SK-N-SH (cell line): ENCODE data around the gene DNPEP. TPM values are rescaled to one million over a fixed set of nuclear protein-coding genes. Genes with fewer than 3 reads are reported as not detected.

Experiments
- CTCF ChIA-PET: fragments of 300-600, 350-600 bp; formaldehyde crosslinking; extraction: SDS; loops from one replicate; lab custom pipeline; 2021; lab: Yijun Ruan, JAX
- POLR2A ChIA-PET: fragments of 350-600 bp; sonication (Branson Sonifier 250); formaldehyde crosslinking; extraction: SDS; loops from one replicate; lab custom pipeline; 2020; ENCODE audit warnings: antibody characterized with exemption, inconsistent platforms; lab: Yijun Ruan, JAX
- DNase-seq: peaks from one replicate; pipeline ENCODE4 v3.0.0; 2012
- H2AFZ ChIP-seq: fragments of 200-600 bp; sonication (generic); 2 replicates; pipeline ENCODE4 v1.8.1; 2016; ENCODE audit warnings: antibody characterized with exemption, mild to moderate bottlenecking, low read depth
- H3F3A ChIP-seq: fragments of 200-600 bp; sonication (generic); replicated peaks from 2 replicates; pipeline ENCODE3; 2016; ENCODE audit warnings: antibody characterized with exemption, mild to moderate bottlenecking; ENCODE audit not compliant: insufficient read depth
- H3K27ac ChIP-seq, 2 experiments: fragments of 200-500 bp in 1 of 2; fragments of 200-600 bp in 1 of 2; sonication (Bioruptor generic) in 1 of 2; sonication (generic), shearing (Covaris generic) in 1 of 2; 2 replicates each; pipeline versions ENCODE4 v1.5.1 to v1.6.1; 2014 to 2016; ENCODE audit warnings: low read depth in 2 of 2, inconsistent platforms in 1 of 2, low read length in 1 of 2, mild to moderate bottlenecking in 1 of 2, mixed read lengths in 1 of 2
- H3K27me3 ChIP-seq: fragments of 200-600 bp; sonication (generic), shearing (Covaris generic); 2 replicates; pipeline ENCODE4 v1.6.1; 2016; ENCODE audit warnings: mixed run types; ENCODE audit not compliant: insufficient read depth
- H3K36me3 ChIP-seq, 2 experiments: fragments of 200-500 bp in 1 of 2; fragments of 200-600 bp in 1 of 2; sonication (Bioruptor generic) in 1 of 2; sonication (generic) in 1 of 2; replicated peaks in 1 of 2; 2 replicates each; pipeline versions ENCODE3 to v1.5.1; 2014 to 2016; ENCODE audit warnings: low read length in 1 of 2, mild to moderate bottlenecking in 1 of 2; ENCODE audit not compliant: insufficient read depth in 2 of 2, control insufficient read depth in 1 of 2
- H3K4me1 ChIP-seq, 2 experiments: fragments of 200-500 bp in 1 of 2; fragments of 200-600 bp in 1 of 2; sonication (Bioruptor generic) in 1 of 2; sonication (generic), shearing (Covaris generic) in 1 of 2; 2 replicates each; pipeline versions ENCODE4 v1.5.1 to v1.6.1; 2014 to 2016; ENCODE audit warnings: low read depth in 1 of 2, low read length in 1 of 2, mixed run types in 1 of 2; ENCODE audit not compliant: insufficient read depth in 2 of 2, control insufficient read depth in 1 of 2
- H3K4me2 ChIP-seq: fragments of 200-600 bp; sonication (generic), shearing (Covaris generic); 2 replicates; pipeline ENCODE4 v1.6.1; 2017; ENCODE audit warnings: mixed run types
- H3K4me3 ChIP-seq, 2 experiments: fragments of 200-500 bp in 1 of 2; fragments of 200-600 bp in 1 of 2; sonication (Bioruptor generic) in 1 of 2; sonication (generic), shearing (Covaris generic) in 1 of 2; 2 replicates each; pipeline versions ENCODE4 v1.5.1 to v1.8.1; 2014 to 2016; ENCODE audit warnings: low read depth in 2 of 2, inconsistent platforms in 1 of 2, low read length in 1 of 2, mild to moderate bottlenecking in 1 of 2, mixed read lengths in 1 of 2, moderate library complexity in 1 of 2
- H3K79me2 ChIP-seq: fragments of 200-600 bp; sonication (generic); 2 replicates; pipeline ENCODE4 v1.8.1; 2017; ENCODE audit warnings: mild to moderate bottlenecking; ENCODE audit not compliant: insufficient read depth
- H3K9ac ChIP-seq: fragments of 200-600 bp; sonication (generic); 2 replicates; pipeline ENCODE4 v1.6.1; 2017; ENCODE audit warnings: mixed run types
- H3K9me2 ChIP-seq: fragments of 200-600 bp; sonication (generic); 2 replicates; pipeline ENCODE4 v1.6.1; 2017; ENCODE audit warnings: mixed run types
- H3K9me3 ChIP-seq: fragments of 200-600 bp; sonication (generic); 2 replicates; pipeline ENCODE4 v1.6.1; 2017; ENCODE audit warnings: mixed run types, mild to moderate bottlenecking, moderate library complexity
- H4K20me1 ChIP-seq: fragments of 200-600 bp; sonication (generic); 2 replicates; pipeline ENCODE4 v1.6.1; 2017; ENCODE audit warnings: mild to moderate bottlenecking, mixed run types; ENCODE audit not compliant: insufficient read depth
- CHD2 ChIP-seq: fragments of 150-350 bp; IDR thresholded peaks from 2 replicates; pipeline ENCODE4 v1.6.1; 2018; ENCODE audit warnings: low read length; ENCODE audit not compliant: partially characterized antibody
- ELF1 ChIP-seq: IDR thresholded peaks from 2 replicates; pipeline ENCODE4 v1.4.0; 2012
- EP300 ChIP-seq, 2 experiments: IDR thresholded peaks; 2 replicates each; pipeline versions ENCODE4 v1.4.0 to v1.6.1; 2012; ENCODE audit warnings: borderline replicate concordance in 1 of 2, low read depth in 1 of 2, low read length in 1 of 2
- GATA2 ChIP-seq: sonication (generic); formaldehyde crosslinking; IDR thresholded peaks from 2 replicates; pipeline ENCODE4 v1.5.0; 2020; ENCODE audit warnings: mild to moderate bottlenecking, missing genetic modification reagents
- MEF2A ChIP-seq: IDR thresholded peaks from 2 replicates; pipeline ENCODE4 v1.4.0; 2012; ENCODE audit warnings: low read depth, borderline replicate concordance
- NFIC ChIP-seq: IDR thresholded peaks from 2 replicates; pipeline ENCODE4 v1.4.0; 2012; ENCODE audit warnings: borderline replicate concordance
- RCOR1 ChIP-seq: fragments of 150-350 bp; IDR thresholded peaks from 2 replicates; pipeline ENCODE4 v1.6.1; 2017; ENCODE audit warnings: antibody characterized with exemption, low read length
- SMC3 ChIP-seq: IDR thresholded peaks from 2 replicates; pipeline ENCODE4 v1.6.1; 2012; ENCODE audit warnings: low read depth, low read length, improper control_type of control experiment
- TAF1 ChIP-seq: IDR thresholded peaks from 2 replicates; pipeline ENCODE4 v1.6.1; 2012; ENCODE audit warnings: low read depth, mild to moderate bottlenecking, low read length, moderate library complexity, borderline replicate concordance
- TCF12 ChIP-seq: IDR thresholded peaks from 2 replicates; pipeline ENCODE4 v1.4.0; 2012
- TEAD4 ChIP-seq: IDR thresholded peaks from 2 replicates; pipeline ENCODE4 v1.4.0; 2012; ENCODE audit warnings: mild to moderate bottlenecking, borderline replicate concordance; ENCODE audit not compliant: insufficient read depth
- WGBS: methylation state at CpG from one replicate; pipeline ENCODE4 v1.1.6; 2017; ENCODE audit warnings: low lambda C conversion rate; 5-methylcytosine and 5-hydroxymethylcytosine counted together
- polyA plus RNA-seq, 3 experiments: library from polyadenylated mRNA; depleted of rRNA; stranded (reverse); fragments of >200 nt; gene quantifications; 2 replicates each; pipeline ENCODE4 v1.2.3, GENCODE V29; 2012
- TF ChIP-seq, protein P1 (sequence below): IDR thresholded peaks from 2 replicates; pipeline ENCODE4 v1.4.0; 2012; ENCODE audit warnings: low read depth, borderline replicate concordance
- TF ChIP-seq, protein P2 (sequence below): IDR thresholded peaks from 2 replicates; pipeline ENCODE4 v1.4.0; 2012; ENCODE audit warnings: low read depth
- TF ChIP-seq, protein P3 (sequence below): fragments of 200-600 bp; sonication (generic); IDR thresholded peaks from 2 replicates; pipeline ENCODE4 v1.6.1; 2017; ENCODE audit warnings: antibody characterized with exemption, mild to moderate bottlenecking, moderate library complexity
- TF ChIP-seq, protein P4 (sequence below): IDR thresholded peaks from 2 replicates; pipeline ENCODE4 v1.4.0; 2012; ENCODE audit warnings: low read depth, borderline replicate concordance
- TF ChIP-seq, protein P5 (sequence below): fragments of 150-350 bp; IDR thresholded peaks from 2 replicates; pipeline ENCODE4 v1.6.1; 2017; ENCODE audit warnings: antibody characterized with exemption, low read length, low read depth, borderline replicate concordance
- TF ChIP-seq, protein P6 (sequence below): IDR thresholded peaks from 2 replicates; pipeline ENCODE4 v1.6.1; 2012; ENCODE audit warnings: mild to moderate bottlenecking, low read depth, low read length, moderate library complexity
- TF ChIP-seq, protein P7 (sequence below): IDR thresholded peaks from 2 replicates; pipeline ENCODE4; 2012

The DNPEP gene
- polyA plus RNA-seq, 1 of the 3 experiments (the other 2 are of a cell fraction) = 80.7 TPM

DNA sequence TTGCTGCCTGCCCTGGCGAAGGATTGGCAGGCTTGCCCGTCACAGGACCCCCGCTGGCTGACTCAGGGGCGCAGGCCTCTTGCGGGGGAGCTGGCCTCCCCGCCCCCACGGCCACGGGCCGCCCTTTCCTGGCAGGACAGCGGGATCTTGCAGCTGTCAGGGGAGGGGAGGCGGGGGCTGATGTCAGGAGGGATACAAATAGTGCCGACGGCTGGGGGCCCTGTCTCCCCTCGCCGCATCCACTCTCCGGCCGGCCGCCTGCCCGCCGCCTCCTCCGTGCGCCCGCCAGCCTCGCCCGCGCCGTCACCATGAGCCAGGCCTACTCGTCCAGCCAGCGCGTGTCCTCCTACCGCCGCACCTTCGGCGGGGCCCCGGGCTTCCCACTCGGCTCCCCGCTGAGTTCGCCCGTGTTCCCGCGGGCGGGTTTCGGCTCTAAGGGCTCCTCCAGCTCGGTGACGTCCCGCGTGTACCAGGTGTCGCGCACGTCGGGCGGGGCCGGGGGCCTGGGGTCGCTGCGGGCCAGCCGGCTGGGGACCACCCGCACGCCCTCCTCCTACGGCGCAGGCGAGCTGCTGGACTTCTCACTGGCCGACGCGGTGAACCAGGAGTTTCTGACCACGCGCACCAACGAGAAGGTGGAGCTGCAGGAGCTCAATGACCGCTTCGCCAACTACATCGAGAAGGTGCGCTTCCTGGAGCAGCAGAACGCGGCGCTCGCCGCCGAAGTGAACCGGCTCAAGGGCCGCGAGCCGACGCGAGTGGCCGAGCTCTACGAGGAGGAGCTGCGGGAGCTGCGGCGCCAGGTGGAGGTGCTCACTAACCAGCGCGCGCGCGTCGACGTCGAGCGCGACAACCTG, 30.7 kb upstream of the DNPEP start, which contains the start of gene DES:
TSS of gene DES (plus strand) at position 223 of the 857 bp plus-strand sequence. CDS start at position 309, 86 bp downstream.
- Histone ChIP-seq H3K4me2 (no peak within 1 kb of the TSS), H3K79me2 (no peaks in the 10 kb centered on the region)
- TF ChIP-seq, protein P1, sequence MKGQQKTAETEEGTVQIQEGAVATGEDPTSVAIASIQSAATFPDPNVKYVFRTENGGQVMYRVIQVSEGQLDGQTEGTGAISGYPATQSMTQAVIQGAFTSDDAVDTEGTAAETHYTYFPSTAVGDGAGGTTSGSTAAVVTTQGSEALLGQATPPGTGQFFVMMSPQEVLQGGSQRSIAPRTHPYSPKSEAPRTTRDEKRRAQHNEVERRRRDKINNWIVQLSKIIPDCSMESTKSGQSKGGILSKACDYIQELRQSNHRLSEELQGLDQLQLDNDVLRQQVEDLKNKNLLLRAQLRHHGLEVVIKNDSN = no peak
- TF ChIP-seq TCF12 (no peak), GATA2 (CRISPR knock-in tag) (no peak), ELF1 (no peak), RCOR1 (no peak), NFIC (no peak), MEF2A (no peak), SMC3 (no peak), TAF1 (no peak), EP300 (IDR thresholded peaks at IDR 0.05; ENCODE audit: borderline replicate concordance in 1 of 2, low read depth in 1 of 2, low read length in 1 of 2) (no peak), TEAD4 (no peak), CHD2 (no peak)
- TF ChIP-seq, protein P2, sequence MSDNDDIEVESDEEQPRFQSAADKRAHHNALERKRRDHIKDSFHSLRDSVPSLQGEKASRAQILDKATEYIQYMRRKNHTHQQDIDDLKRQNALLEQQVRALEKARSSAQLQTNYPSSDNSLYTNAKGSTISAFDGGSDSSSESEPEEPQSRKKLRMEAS = no peak
- TF ChIP-seq, protein P3, sequence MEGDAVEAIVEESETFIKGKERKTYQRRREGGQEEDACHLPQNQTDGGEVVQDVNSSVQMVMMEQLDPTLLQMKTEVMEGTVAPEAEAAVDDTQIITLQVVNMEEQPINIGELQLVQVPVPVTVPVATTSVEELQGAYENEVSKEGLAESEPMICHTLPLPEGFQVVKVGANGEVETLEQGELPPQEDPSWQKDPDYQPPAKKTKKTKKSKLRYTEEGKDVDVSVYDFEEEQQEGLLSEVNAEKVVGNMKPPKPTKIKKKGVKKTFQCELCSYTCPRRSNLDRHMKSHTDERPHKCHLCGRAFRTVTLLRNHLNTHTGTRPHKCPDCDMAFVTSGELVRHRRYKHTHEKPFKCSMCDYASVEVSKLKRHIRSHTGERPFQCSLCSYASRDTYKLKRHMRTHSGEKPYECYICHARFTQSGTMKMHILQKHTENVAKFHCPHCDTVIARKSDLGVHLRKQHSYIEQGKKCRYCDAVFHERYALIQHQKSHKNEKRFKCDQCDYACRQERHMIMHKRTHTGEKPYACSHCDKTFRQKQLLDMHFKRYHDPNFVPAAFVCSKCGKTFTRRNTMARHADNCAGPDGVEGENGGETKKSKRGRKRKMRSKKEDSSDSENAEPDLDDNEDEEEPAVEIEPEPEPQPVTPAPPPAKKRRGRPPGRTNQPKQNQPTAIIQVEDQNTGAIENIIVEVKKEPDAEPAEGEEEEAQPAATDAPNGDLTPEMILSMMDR = no peak
- TF ChIP-seq, protein P4, sequence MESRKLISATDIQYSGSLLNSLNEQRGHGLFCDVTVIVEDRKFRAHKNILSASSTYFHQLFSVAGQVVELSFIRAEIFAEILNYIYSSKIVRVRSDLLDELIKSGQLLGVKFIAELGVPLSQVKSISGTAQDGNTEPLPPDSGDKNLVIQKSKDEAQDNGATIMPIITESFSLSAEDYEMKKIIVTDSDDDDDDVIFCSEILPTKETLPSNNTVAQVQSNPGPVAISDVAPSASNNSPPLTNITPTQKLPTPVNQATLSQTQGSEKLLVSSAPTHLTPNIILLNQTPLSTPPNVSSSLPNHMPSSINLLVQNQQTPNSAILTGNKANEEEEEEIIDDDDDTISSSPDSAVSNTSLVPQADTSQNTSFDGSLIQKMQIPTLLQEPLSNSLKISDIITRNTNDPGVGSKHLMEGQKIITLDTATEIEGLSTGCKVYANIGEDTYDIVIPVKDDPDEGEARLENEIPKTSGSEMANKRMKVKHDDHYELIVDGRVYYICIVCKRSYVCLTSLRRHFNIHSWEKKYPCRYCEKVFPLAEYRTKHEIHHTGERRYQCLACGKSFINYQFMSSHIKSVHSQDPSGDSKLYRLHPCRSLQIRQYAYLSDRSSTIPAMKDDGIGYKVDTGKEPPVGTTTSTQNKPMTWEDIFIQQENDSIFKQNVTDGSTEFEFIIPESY = no peak
- TF ChIP-seq, protein P5, sequence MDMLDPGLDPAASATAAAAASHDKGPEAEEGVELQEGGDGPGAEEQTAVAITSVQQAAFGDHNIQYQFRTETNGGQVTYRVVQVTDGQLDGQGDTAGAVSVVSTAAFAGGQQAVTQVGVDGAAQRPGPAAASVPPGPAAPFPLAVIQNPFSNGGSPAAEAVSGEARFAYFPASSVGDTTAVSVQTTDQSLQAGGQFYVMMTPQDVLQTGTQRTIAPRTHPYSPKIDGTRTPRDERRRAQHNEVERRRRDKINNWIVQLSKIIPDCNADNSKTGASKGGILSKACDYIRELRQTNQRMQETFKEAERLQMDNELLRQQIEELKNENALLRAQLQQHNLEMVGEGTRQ = no peak
- TF ChIP-seq, protein P6, sequence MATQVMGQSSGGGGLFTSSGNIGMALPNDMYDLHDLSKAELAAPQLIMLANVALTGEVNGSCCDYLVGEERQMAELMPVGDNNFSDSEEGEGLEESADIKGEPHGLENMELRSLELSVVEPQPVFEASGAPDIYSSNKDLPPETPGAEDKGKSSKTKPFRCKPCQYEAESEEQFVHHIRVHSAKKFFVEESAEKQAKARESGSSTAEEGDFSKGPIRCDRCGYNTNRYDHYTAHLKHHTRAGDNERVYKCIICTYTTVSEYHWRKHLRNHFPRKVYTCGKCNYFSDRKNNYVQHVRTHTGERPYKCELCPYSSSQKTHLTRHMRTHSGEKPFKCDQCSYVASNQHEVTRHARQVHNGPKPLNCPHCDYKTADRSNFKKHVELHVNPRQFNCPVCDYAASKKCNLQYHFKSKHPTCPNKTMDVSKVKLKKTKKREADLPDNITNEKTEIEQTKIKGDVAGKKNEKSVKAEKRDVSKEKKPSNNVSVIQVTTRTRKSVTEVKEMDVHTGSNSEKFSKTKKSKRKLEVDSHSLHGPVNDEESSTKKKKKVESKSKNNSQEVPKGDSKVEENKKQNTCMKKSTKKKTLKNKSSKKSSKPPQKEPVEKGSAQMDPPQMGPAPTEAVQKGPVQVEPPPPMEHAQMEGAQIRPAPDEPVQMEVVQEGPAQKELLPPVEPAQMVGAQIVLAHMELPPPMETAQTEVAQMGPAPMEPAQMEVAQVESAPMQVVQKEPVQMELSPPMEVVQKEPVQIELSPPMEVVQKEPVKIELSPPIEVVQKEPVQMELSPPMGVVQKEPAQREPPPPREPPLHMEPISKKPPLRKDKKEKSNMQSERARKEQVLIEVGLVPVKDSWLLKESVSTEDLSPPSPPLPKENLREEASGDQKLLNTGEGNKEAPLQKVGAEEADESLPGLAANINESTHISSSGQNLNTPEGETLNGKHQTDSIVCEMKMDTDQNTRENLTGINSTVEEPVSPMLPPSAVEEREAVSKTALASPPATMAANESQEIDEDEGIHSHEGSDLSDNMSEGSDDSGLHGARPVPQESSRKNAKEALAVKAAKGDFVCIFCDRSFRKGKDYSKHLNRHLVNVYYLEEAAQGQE = no peak
- TF ChIP-seq, protein P7, sequence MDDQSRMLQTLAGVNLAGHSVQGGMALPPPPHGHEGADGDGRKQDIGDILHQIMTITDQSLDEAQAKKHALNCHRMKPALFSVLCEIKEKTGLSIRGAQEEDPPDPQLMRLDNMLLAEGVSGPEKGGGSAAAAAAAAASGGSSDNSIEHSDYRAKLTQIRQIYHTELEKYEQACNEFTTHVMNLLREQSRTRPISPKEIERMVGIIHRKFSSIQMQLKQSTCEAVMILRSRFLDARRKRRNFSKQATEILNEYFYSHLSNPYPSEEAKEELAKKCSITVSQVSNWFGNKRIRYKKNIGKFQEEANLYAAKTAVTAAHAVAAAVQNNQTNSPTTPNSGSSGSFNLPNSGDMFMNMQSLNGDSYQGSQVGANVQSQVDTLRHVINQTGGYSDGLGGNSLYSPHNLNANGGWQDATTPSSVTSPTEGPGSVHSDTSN = no peak
- TF ChIP-seq, all 33 proteins: peak for 0
- POLR2A ChIA-PET = no interaction called here
- Histone ChIP-seq H2AFZ (no peak within 1 kb of the TSS), H3K27ac (no peak within 1 kb of the TSS), H3K4me1 (no peaks in the 10 kb centered on the region; a peak in 1 of 4 replicates), H3K9me2 (no peaks in the 10 kb centered on the region), H3K36me3 (no peaks in the 10 kb centered on the region), H3K4me3 (no peak within 1 kb of the TSS), H3K9me3 (no peaks in the 10 kb centered on the region), H3F3A (no peaks in the 10 kb centered on the region), H4K20me1 (no peaks in the 10 kb centered on the region), H3K9ac (no peak within 1 kb of the TSS), H3K27me3 (no peaks in the 10 kb centered on the region)
- WGBS = 86% methylated on average over 59 of the region's 98 CpGs
- CTCF ChIA-PET = interaction anchor here (0.9 to 7.2 kb wide), 5 partner anchors 12 to 142 kb away, joined by 3 to 46 read pairs (median 4); a partner anchor contains a TSS
- DNase-seq = no peak
